ENCODE measurements around the gene NEUROD6. TPM values are rescaled to one million over a fixed set of nuclear protein-coding genes. Genes with fewer than 3 reads are reported as not detected.

Gene NEUROD6
- total RNA-seq, 1 experiment from 2014 or later, result not detected

DNA sequence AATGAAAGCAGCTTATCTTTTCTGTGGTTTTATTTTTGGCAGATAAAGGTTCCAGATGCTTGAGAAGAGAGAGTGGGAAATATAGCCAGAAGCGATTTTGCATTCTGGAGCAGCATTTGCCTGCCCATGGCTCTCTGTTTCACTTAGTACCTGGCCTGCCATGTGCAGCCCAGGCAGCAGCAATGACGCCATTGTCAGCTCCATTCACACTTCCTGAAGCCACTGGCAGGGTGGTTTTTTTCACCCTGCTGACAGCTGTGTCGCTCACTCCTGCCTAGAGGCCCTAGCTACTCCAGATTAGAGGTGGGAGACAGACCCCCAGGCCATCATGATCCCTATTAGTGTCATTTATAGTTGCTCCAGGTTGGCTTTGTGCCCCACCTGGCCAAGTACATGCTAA lies 30.1 kb upstream of the NEUROD6 start:
- Mint-ChIP-seq H3K27me3 (ENCODE audit: insufficient read depth, unreplicated experiment) (no peaks in the 10 kb centered on the region), H3K9me3 (ENCODE audit: unreplicated experiment) (no peaks in the 10 kb centered on the region), H3K27ac (ENCODE audit: unreplicated experiment) (no peak overlapping the region), H3K36me3 (ENCODE audit: insufficient read depth, unreplicated experiment) (no peaks in the 10 kb centered on the region), H3K4me1 (ENCODE audit: low read depth, unreplicated experiment) (no peaks in the 10 kb centered on the region), H3K4me3 (ENCODE audit: unreplicated experiment) (no peak overlapping the region)
- intact Hi-C loops (cut with micrococcal nuclease; ENCODE audit: unreplicated experiment), result no loop called here
- Histone ChIP-seq H3K36me3 (ENCODE audit: control insufficient read depth, insufficient read depth, low read length) (no peaks in the 10 kb centered on the region), H3K4me3 (ENCODE audit: low read depth, low read length) (no peak overlapping the region), H3K4me1 (no peaks in the 10 kb centered on the region), H3K27me3 (replicated peaks; ENCODE audit: control insufficient read depth, insufficient read depth, low read length) (no peaks in the 10 kb centered on the region; the same call in 1 of the 2 replicates), H3K9me3 (no peaks in the 10 kb centered on the region)
- POLR2A ChIA-PET, result interaction anchor here (0.6 kb wide), 1 partner anchor 14 kb away, joined by 3 read pairs; no protein-coding TSS in a partner anchor
- DNase-seq, result no peak
- no TSS peak for BruUV-seq (replicated peaks)
- CTCF ChIA-PET, result no interaction called here
- TF ChIP-seq, protein P1, sequence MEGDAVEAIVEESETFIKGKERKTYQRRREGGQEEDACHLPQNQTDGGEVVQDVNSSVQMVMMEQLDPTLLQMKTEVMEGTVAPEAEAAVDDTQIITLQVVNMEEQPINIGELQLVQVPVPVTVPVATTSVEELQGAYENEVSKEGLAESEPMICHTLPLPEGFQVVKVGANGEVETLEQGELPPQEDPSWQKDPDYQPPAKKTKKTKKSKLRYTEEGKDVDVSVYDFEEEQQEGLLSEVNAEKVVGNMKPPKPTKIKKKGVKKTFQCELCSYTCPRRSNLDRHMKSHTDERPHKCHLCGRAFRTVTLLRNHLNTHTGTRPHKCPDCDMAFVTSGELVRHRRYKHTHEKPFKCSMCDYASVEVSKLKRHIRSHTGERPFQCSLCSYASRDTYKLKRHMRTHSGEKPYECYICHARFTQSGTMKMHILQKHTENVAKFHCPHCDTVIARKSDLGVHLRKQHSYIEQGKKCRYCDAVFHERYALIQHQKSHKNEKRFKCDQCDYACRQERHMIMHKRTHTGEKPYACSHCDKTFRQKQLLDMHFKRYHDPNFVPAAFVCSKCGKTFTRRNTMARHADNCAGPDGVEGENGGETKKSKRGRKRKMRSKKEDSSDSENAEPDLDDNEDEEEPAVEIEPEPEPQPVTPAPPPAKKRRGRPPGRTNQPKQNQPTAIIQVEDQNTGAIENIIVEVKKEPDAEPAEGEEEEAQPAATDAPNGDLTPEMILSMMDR (IDR thresholded peaks at IDR 0.05; ENCODE audit: insufficient read depth in 1 of 2, low read depth in 1 of 2, low read length in 1 of 2, severe bottlenecking in 1 of 2, unreplicated experiment in 1 of 2), result no peak

DNA sequence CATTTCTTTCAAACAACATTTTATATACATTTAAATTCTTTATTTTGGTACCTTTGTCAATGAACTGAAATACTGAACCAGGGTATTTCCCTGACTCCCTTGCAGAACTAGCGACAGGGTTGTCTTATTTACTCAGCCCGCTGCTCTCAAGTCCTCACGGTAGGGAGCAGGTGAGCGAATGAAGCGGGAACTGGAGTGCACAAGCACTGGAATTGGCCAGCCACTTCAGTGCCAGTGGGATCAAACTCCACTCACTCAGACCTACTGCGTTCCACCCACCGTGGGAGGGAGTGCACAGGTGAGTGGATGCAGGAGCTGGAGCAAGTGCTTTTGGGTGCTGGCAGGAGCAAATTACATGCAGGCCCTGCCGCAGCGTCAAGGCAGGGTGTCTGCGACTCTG lies 28.1 kb upstream of the NEUROD6 start:
- no peaks in the 10 kb centered on the region for H3K9me3 ChIP-seq
- CTCF ChIA-PET, result no interaction called here
- intact Hi-C loops (cut with micrococcal nuclease; ENCODE audit: unreplicated experiment), result no loop called here
- no peak overlapping the region for H3K27ac Mint-ChIP-seq (ENCODE audit: unreplicated experiment)
- H3K4me1 Mint-ChIP-seq (ENCODE audit: low read depth, unreplicated experiment), result no peaks in the 10 kb centered on the region
- H3K36me3 ChIP-seq (ENCODE audit: control insufficient read depth, insufficient read depth, low read length), result no peaks in the 10 kb centered on the region
- H3K9me3 Mint-ChIP-seq (ENCODE audit: unreplicated experiment), result no peaks in the 10 kb centered on the region
- BruUV-seq (replicated peaks), result no TSS peak
- TF ChIP-seq, protein P1 (IDR thresholded peaks at IDR 0.05; ENCODE audit: insufficient read depth in 1 of 2, low read depth in 1 of 2, low read length in 1 of 2, severe bottlenecking in 1 of 2, unreplicated experiment in 1 of 2), result no peak
- no peak overlapping the region for H3K4me3 ChIP-seq (ENCODE audit: low read depth, low read length)
- no peak overlapping the region for H3K4me3 Mint-ChIP-seq (ENCODE audit: unreplicated experiment)
- H3K4me1 ChIP-seq, result no peaks in the 10 kb centered on the region
- H3K27me3 Mint-ChIP-seq (ENCODE audit: insufficient read depth, unreplicated experiment), result no peaks in the 10 kb centered on the region
- H3K27me3 ChIP-seq (replicated peaks; ENCODE audit: control insufficient read depth, insufficient read depth, low read length), result no peaks in the 10 kb centered on the region
- DNase-seq, result no peak
- POLR2A ChIA-PET, result no interaction called here
- no peaks in the 10 kb centered on the region for H3K36me3 Mint-ChIP-seq (ENCODE audit: insufficient read depth, unreplicated experiment)

DNA sequence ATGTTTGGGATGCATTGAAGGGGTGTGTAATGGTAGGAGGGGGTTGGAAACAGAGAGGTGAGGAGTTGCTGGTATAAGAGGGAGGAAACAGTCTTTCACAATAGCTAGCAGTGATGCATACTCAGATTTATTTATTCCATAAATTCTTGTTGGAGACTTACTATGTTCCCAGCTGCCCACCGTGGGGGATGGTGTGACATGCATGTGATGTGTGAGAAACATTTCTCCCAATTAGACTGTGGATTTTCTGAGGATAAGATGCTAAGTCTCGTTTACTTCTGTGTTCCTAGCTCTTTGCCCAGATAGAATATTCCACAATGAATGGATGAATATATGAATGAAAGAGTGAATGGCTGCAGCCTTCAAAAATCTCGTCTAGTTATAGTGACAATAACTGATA lies 23.0 kb upstream of the NEUROD6 start:
- CTCF ChIA-PET, result no interaction called here
- H3K4me1 Mint-ChIP-seq (ENCODE audit: low read depth, unreplicated experiment), result no peaks in the 10 kb centered on the region

More for the DNA sequence above, 23.0 kb upstream of the NEUROD6 start:
- no peaks in the 10 kb centered on the region for H3K36me3 ChIP-seq (ENCODE audit: control insufficient read depth, insufficient read depth, low read length)
- no peaks in the 10 kb centered on the region for H3K4me1 ChIP-seq
- H3K9me3 Mint-ChIP-seq (ENCODE audit: unreplicated experiment), result no peaks in the 10 kb centered on the region
- TF ChIP-seq, protein P1 (IDR thresholded peaks at IDR 0.05; ENCODE audit: insufficient read depth in 1 of 2, low read depth in 1 of 2, low read length in 1 of 2, severe bottlenecking in 1 of 2, unreplicated experiment in 1 of 2), result no peak
- H3K4me3 Mint-ChIP-seq (ENCODE audit: unreplicated experiment), result no peak overlapping the region
- H3K27me3 Mint-ChIP-seq (ENCODE audit: insufficient read depth, unreplicated experiment), result peaks cover 6% of the 10 kb centered on the region
- BruUV-seq (replicated peaks), result no TSS peak
- H3K36me3 Mint-ChIP-seq (ENCODE audit: insufficient read depth, unreplicated experiment), result no peaks in the 10 kb centered on the region
- intact Hi-C loops (cut with micrococcal nuclease; ENCODE audit: unreplicated experiment), result no loop called here
- DNase-seq, result no peak
- no peaks in the 10 kb centered on the region for H3K27me3 ChIP-seq (replicated peaks; ENCODE audit: control insufficient read depth, insufficient read depth, low read length)
- no peak overlapping the region for H3K27ac Mint-ChIP-seq (ENCODE audit: unreplicated experiment)
- H3K9me3 ChIP-seq, result no peaks in the 10 kb centered on the region
- POLR2A ChIA-PET, result no interaction called here
- no peak overlapping the region for H3K4me3 ChIP-seq (ENCODE audit: low read depth, low read length)

Data from Caco-2 (cell line).